NCI-H2171 treated with DMSO at 0.1 percent for 48 hours (cell line): ENCODE data around the gene CPNE9.

ENCODE experiments used
- DNase-seq: peaks from one replicate; lab custom pipeline; 2025; lab: John Stamatoyannopoulos, UW

CPNE9 gene

GRCh38 chr3:9703736-9704346, at the start of gene CPNE9:
Gene CPNE9 (plus strand): TSS chr3:9703833. CDS start chr3:9703997, 164 bp downstream.
- no peak for DNase-seq

GRCh38 chr3:9659849-9660248, 43.8 kb upstream of the CPNE9 start:
- no peak for DNase-seq

- no peak for DNase-seq
Observed at GRCh38 chr3:9660972-9661371, 42.7 kb upstream of the CPNE9 start.

GRCh38 chr3:9664119-9664751, 39.4 kb upstream of the CPNE9 start:
- DNase-seq: no peak

- DNase-seq: no peak
Observed at GRCh38 chr3:9666704-9667445, 36.8 kb upstream of the CPNE9 start.

GRCh38 chr3:9669277-9669676, 34.4 kb upstream of the CPNE9 start:
- no peak for DNase-seq

- DNase-seq: no peak
Observed at GRCh38 chr3:9669720-9670432, 33.8 kb upstream of the CPNE9 start.

- DNase-seq: no peak
Observed at GRCh38 chr3:9673082-9673481, 30.6 kb upstream of the CPNE9 start.

- DNase-seq: no peak
Observed at GRCh38 chr3:9673752-9674151, 29.9 kb upstream of the CPNE9 start.

- DNase-seq: no peak
Observed at GRCh38 chr3:9675736-9676290, 27.8 kb upstream of the CPNE9 start.

GRCh38 chr3:9676785-9677184, 26.8 kb upstream of the CPNE9 start:
- DNase-seq: no peak

- no peak for DNase-seq
Observed at GRCh38 chr3:9678493-9678892, 25.1 kb upstream of the CPNE9 start.

- no peak for DNase-seq
Observed at GRCh38 chr3:9679476-9680080, 24.1 kb upstream of the CPNE9 start.

GRCh38 chr3:9681011-9681722, 22.5 kb upstream of the CPNE9 start:
- no peak for DNase-seq

GRCh38 chr3:9681723-9682081, 21.9 kb upstream of the CPNE9 start:
- no peak for DNase-seq

GRCh38 chr3:9682096-9682495, 21.5 kb upstream of the CPNE9 start:
- DNase-seq: no peak

GRCh38 chr3:9683426-9683825, 20.2 kb upstream of the CPNE9 start:
- no peak for DNase-seq

- no peak for DNase-seq
Observed at GRCh38 chr3:9685216-9686049, 18.2 kb upstream of the CPNE9 start.

- no peak for DNase-seq
Observed at GRCh38 chr3:9686050-9686550, 17.5 kb upstream of the CPNE9 start.

- DNase-seq: no peak
Observed at GRCh38 chr3:9686703-9687102, 16.9 kb upstream of the CPNE9 start.
